Measurements from ENCODE around the gene PHF5A.
"Not testable (repeated sequence)": the region's sequence is repeated elsewhere in the genome, so short reads cannot be mapped to it uniquely, and the experiment has no call there.

The PHF5A gene

GRCh38 chr22:41488076-41488475, 19.6 kb upstream of the PHF5A start:
- DNase-seq (ENCODE audit: low spot score) = no peak

GRCh38 chr22:41487037-41487935, 18.8 kb upstream of the PHF5A start:
- no peak for DNase-seq (ENCODE audit: low spot score)

- no peak for DNase-seq (ENCODE audit: low spot score)
These were observed 16.5 kb upstream of the PHF5A start for GRCh38 chr22:41485033-41485432.

GRCh38 chr22:41482319-41482935, 13.9 kb upstream of the PHF5A start:
- peak; percentile 33 for DNase-seq (ENCODE audit: low spot score)

- DNase-seq (ENCODE audit: low spot score) = no peak
These were observed 13.4 kb upstream of the PHF5A start for GRCh38 chr22:41481925-41482318.

GRCh38 chr22:41481131-41481830, 12.8 kb upstream of the PHF5A start:
- peak; percentile 59 for DNase-seq (ENCODE audit: low spot score)

- peak; percentile 31 for DNase-seq (ENCODE audit: low spot score)
These were observed 11.9 kb upstream of the PHF5A start for GRCh38 chr22:41480397-41480735.

- peak; percentile 52 for DNase-seq (ENCODE audit: low spot score)
These were observed 11.3 kb upstream of the PHF5A start for GRCh38 chr22:41479671-41480396.

GRCh38 chr22:41478891-41479521, 10.5 kb upstream of the PHF5A start:
- no peak for DNase-seq (ENCODE audit: low spot score)

GRCh38 chr22:41478473-41478872, 10.0 kb upstream of the PHF5A start:
- no peak for DNase-seq (ENCODE audit: low spot score)

- no peak for DNase-seq (ENCODE audit: low spot score)
These were observed 6.5 kb upstream of the PHF5A start for GRCh38 chr22:41474872-41475451.

- DNase-seq (ENCODE audit: low spot score) = no peak
These were observed 3.1 kb upstream of the PHF5A start for GRCh38 chr22:41471568-41471967.

GRCh38 chr22:41470886-41471285, 2.4 kb upstream of the PHF5A start:
- DNase-seq (ENCODE audit: low spot score) = no peak

- DNase-seq (ENCODE audit: low spot score) = no peak
These were observed 843 bp upstream of the PHF5A start for GRCh38 chr22:41469218-41469851.

GRCh38 chr22:41461901-41462300, 6.6 kb downstream of the PHF5A start:
- DNase-seq (ENCODE audit: low spot score) = no peak

- DNase-seq (ENCODE audit: low spot score) = not testable (repeated sequence)
These were observed 8.4 kb downstream of the PHF5A start for GRCh38 chr22:41460071-41460470.

GRCh38 chr22:41459431-41459830, 9.1 kb downstream of the PHF5A start:
- no peak for DNase-seq (ENCODE audit: low spot score)

GRCh38 chr22:41458161-41458728, 10.2 kb downstream of the PHF5A start:
- DNase-seq (ENCODE audit: low spot score) = no peak

- peak; percentile 95 for DNase-seq (ENCODE audit: low spot score)
These were observed 20.2 kb downstream of the PHF5A start for GRCh38 chr22:41448189-41448808.

Measured in AG20443 (cell line).